K562 (cell line): Measurements from ENCODE around the gene JKAMP. TPM values are rescaled to one million over a fixed set of nuclear protein-coding genes. Genes with fewer than 3 reads are reported as not detected.

Experiments
- CBX8 ChIP-seq: fragments of 200-600 bp; sonication (generic); IDR thresholded peaks from 2 replicates; pipeline ENCODE4 v1.6.1; 2012; ENCODE audit warnings: borderline replicate concordance, mixed run types, low read depth, mild to moderate bottlenecking, moderate library complexity, mixed read lengths, low read length, control low read depth, inconsistent platforms; ENCODE audit not compliant: poor library complexity, severe bottlenecking; ENCODE audit errors: extremely low read depth
- CC2D1A ChIP-seq: fragments of 450-650 bp; IDR thresholded peaks from 2 replicates; pipeline ENCODE4 v1.6.1; 2017; ENCODE audit warnings: mild to moderate bottlenecking
- ERF ChIP-seq: fragments of 450-650 bp; formaldehyde crosslinking; IDR thresholded peaks from 2 replicates; pipeline ENCODE4 v1.4.0; 2020; ENCODE audit warnings: mild to moderate bottlenecking, mixed read lengths
- HDAC2 ChIP-seq: fragments of 450-650 bp; IDR thresholded peaks from 2 replicates; pipeline ENCODE4 v1.6.1; 2016; ENCODE audit warnings: mild to moderate bottlenecking
- PHF8 ChIP-seq: fragments of 200-600 bp; sonication (generic); IDR thresholded peaks from 2 replicates; pipeline ENCODE4 v1.6.1; 2012; ENCODE audit warnings: mixed run types, mild to moderate bottlenecking, inconsistent platforms, low read length, moderate library complexity, borderline replicate concordance
- SIN3B ChIP-seq: fragments of 450-650 bp; IDR thresholded peaks from 2 replicates; pipeline ENCODE4 v1.6.1; 2017; ENCODE audit warnings: low read depth, mild to moderate bottlenecking, moderate library complexity
- SIX5 ChIP-seq, 2 experiments: IDR thresholded peaks; 2 replicates each; pipeline ENCODE4 v1.6.1; 2011; ENCODE audit warnings: low read length in 2 of 2, borderline replicate concordance in 1 of 2, low read depth in 1 of 2, mild to moderate bottlenecking in 1 of 2, moderate library complexity in 1 of 2; ENCODE audit not compliant: insufficient read depth in 1 of 2
- SREBF2 ChIP-seq: sonication (generic); formaldehyde crosslinking; IDR thresholded peaks from 2 replicates; pipeline ENCODE4 v1.4.0; 2020; ENCODE audit warnings: mild to moderate bottlenecking, missing genetic modification reagents
- TEAD4 ChIP-seq, 2 experiments: sonication (generic) in 1 of 2; formaldehyde crosslinking in 1 of 2; IDR thresholded peaks; 2 replicates each; pipeline versions ENCODE4 v1.6.1 to v1.8.0; 2012 to 2022; ENCODE audit warnings: borderline replicate concordance in 1 of 2, inconsistent platforms in 1 of 2, low read length in 1 of 2, mild to moderate bottlenecking in 1 of 2, missing genetic modification reagents in 1 of 2
- U2AF2 ChIP-seq: fragments of 200-400 bp; formaldehyde crosslinking; optimal IDR thresholded peaks from 2 replicates; pipeline ENCODE3; 2017; ENCODE audit warnings: low read depth, mild to moderate bottlenecking, low read length
- ZBED1 ChIP-seq: IDR thresholded peaks from 2 replicates; pipeline ENCODE4 v1.6.1; 2014
- ZC3H11A ChIP-seq: IDR thresholded peaks from 2 replicates; pipeline ENCODE4 v1.6.1; 2012; ENCODE audit warnings: low read depth, low read length, improper control_type of control experiment
- ZKSCAN1 ChIP-seq: fragments of 150-350 bp; IDR thresholded peaks from 2 replicates; pipeline ENCODE4 v1.6.1; 2016; ENCODE audit warnings: low read depth, low read length
- polyA plus RNA-seq, 8 experiments: library from polyadenylated mRNA; depleted of rRNA in 4 of 8; stranded (reverse) in 5 of 8; unstranded in 3 of 8; fragments of >200 nt; fragmentation: Nextera tagmentation in 2 of 8; fragmentation: Illumina TruSeq in 1 of 8; extraction: Ambion mirVana in 2 of 8; extraction: Trizol in 1 of 8; gene quantifications; 2 replicates each; pipeline versions ENCODE4 v1.2.1 to v1.2.3, GENCODE V29; 2011 to 2014; ENCODE audit warnings: inconsistent platforms in 1 of 8, missing spikeins in 1 of 8
- total RNA-seq, 7 experiments: library from RNA; depleted of rRNA in 6 of 7; stranded (reverse); fragments of >200 nt in 6 of 7; fragmentation: Illumina TruSeq in 2 of 7; extraction: Trizol in 2 of 7; gene quantifications; 2 replicates each; pipeline versions ENCODE4 v1.2.1 to v1.2.3, GENCODE V29; 2011 to 2021; ENCODE audit warnings: low replicate concordance in 1 of 7
- TF ChIP-seq, protein P1 (sequence below): fragments of 250-450 bp; sonication (Bioruptor Pico); IDR thresholded peaks from 2 replicates; pipeline ENCODE4 v1.8.0; 2021; ENCODE audit warnings: mild to moderate bottlenecking, moderate library complexity
- TF ChIP-seq, protein P2 (sequence below): fragments of 250-450 bp; sonication (Bioruptor Pico); IDR thresholded peaks from 2 replicates; pipeline ENCODE4 v1.8.0; 2021; ENCODE audit warnings: moderate library complexity, mild to moderate bottlenecking, inconsistent platforms

Gene JKAMP
- total and polyA plus RNA-seq, 9 of the 15 experiments (the other 6 are each of a cell fraction or from before 2014, with no cell fraction given), result 19.3 to 119 (median 33.8) TPM

DNA sequence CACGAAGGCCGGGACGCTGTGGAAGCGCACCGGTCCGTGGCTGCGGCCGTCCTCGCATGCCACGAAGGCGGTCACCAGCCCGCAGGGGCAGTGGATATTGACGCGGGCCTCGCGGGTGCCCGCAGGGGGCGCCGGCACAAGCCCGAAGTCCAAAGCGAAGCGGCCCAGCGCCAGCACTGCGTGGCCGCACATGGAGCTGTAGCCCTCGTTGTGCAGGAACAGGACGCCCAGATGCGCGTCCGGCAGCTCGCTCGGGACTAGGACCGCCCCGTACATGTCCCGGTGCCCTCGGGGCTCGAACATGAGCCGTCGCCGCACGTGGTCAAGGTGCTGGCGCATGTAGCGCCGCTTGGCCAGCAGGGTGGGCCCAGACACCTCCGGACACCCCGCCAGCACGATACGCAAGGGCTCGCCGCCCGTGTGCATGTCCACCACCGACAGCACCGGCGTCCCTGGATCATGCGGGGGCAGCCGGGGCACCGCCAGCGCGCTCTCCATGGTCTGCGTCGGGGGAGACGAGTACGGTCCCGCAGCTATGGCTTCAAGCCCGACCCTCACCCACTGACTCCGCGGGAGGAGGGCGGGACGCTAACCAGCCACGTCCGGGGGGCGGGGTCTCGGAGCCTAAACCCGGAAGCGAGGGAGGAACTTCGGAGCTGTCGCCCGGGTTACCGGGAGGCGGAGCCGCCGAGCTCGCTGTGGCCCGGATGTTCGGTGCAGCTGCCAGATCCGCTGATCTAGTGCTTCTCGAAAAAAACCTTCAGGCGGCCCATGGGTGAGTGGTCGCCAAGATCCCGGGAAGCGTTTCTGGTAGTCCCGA lies at the start of gene JKAMP, which contains the start of gene L3HYPDH (continued):
- peak; percentile 56; the same call in 1 of the 2 replicates for TF ChIP-seq ERF (CRISPR knock-in tag)
- TF ChIP-seq U2AF2, result no peak
- no peak for TF ChIP-seq SIN3B
- TF ChIP-seq ZKSCAN1, result no peak
- TF ChIP-seq HDAC2, result peak; percentile 23; the same call in 1 of the 2 replicates
- TF ChIP-seq TEAD4 (IDR thresholded peaks at IDR 0.05; ENCODE audit: low read length), result no peak; the same call in none of the 2 replicates
- TF ChIP-seq TEAD4 (CRISPR knock-in tag; IDR thresholded peaks at IDR 0.05; ENCODE audit: borderline replicate concordance), result 0 out of 2 replicates have a peak, but pooled peaks have one; percentile 51
- peak; percentile 91 for TF ChIP-seq PHF8
- TF ChIP-seq CBX8, result no peak
- TF ChIP-seq CC2D1A, result no peak
- TF ChIP-seq, protein P1, sequence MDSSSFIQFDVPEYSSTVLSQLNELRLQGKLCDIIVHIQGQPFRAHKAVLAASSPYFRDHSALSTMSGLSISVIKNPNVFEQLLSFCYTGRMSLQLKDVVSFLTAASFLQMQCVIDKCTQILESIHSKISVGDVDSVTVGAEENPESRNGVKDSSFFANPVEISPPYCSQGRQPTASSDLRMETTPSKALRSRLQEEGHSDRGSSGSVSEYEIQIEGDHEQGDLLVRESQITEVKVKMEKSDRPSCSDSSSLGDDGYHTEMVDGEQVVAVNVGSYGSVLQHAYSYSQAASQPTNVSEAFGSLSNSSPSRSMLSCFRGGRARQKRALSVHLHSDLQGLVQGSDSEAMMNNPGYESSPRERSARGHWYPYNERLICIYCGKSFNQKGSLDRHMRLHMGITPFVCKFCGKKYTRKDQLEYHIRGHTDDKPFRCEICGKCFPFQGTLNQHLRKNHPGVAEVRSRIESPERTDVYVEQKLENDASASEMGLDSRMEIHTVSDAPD (CRISPR knock-in tag), result no peak
- TF ChIP-seq, protein P2, sequence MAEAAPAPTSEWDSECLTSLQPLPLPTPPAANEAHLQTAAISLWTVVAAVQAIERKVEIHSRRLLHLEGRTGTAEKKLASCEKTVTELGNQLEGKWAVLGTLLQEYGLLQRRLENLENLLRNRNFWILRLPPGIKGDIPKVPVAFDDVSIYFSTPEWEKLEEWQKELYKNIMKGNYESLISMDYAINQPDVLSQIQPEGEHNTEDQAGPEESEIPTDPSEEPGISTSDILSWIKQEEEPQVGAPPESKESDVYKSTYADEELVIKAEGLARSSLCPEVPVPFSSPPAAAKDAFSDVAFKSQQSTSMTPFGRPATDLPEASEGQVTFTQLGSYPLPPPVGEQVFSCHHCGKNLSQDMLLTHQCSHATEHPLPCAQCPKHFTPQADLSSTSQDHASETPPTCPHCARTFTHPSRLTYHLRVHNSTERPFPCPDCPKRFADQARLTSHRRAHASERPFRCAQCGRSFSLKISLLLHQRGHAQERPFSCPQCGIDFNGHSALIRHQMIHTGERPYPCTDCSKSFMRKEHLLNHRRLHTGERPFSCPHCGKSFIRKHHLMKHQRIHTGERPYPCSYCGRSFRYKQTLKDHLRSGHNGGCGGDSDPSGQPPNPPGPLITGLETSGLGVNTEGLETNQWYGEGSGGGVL, result no peak
- TF ChIP-seq SIX5 (IDR thresholded peaks at IDR 0.05; ENCODE audit: borderline replicate concordance in 1 of 2, insufficient read depth in 1 of 2, low read depth in 1 of 2, low read length in 2 of 2), result no peak
- no peak for TF ChIP-seq SREBF2
- no peak for TF ChIP-seq ZC3H11A
- no peak for TF ChIP-seq ZBED1
